Activated B cell treated with CpG ODN at 0.5 μM for 24 hours (primary cell): ENCODE measurements around the gene PLEKHA3. TPM values are rescaled to one million over a fixed set of nuclear protein-coding genes. Genes with fewer than 3 reads are reported as not detected.

Source experiments
- ATAC-seq: fragments of 200-7000 bp; cut with Tn5 transposase; one replicate; pipeline ENCODE4 v1.10.0; 2021; ENCODE audit warnings: low read depth, mild to moderate bottlenecking, moderate library complexity
- CTCF ChIA-PET: fragments of 350-600 bp; sonication (Branson Sonifier 250); formaldehyde crosslinking; loops from one replicate; lab custom pipeline; 2021; ENCODE audit warnings: antibody characterized with exemption; lab: Charles Lee
- POLR2A ChIA-PET: fragments of 350-600 bp; sonication (Branson Sonifier 250); formaldehyde crosslinking; loops from one replicate; lab custom pipeline; 2021; ENCODE audit warnings: antibody characterized with exemption; lab: Charles Lee
- DNase-seq: peaks from one replicate; pipeline ENCODE4 v3.0.0; 2022
- H3K27ac Mint-ChIP-seq: one replicate; pipeline ENCODE4 v1.8.0; 2020; ENCODE audit warnings: mixed read lengths
- H3K27me3 Mint-ChIP-seq: one replicate; pipeline ENCODE4 v1.8.0; 2021; ENCODE audit warnings: mixed read lengths
- H3K36me3 Mint-ChIP-seq: one replicate; pipeline ENCODE4 v1.8.0; 2021; ENCODE audit warnings: low read depth, mixed read lengths
- H3K4me1 Mint-ChIP-seq: one replicate; pipeline ENCODE4 v1.8.0; 2021; ENCODE audit warnings: mixed read lengths
- H3K4me3 Mint-ChIP-seq: one replicate; pipeline ENCODE4 v1.8.0; 2020; ENCODE audit warnings: mild to moderate bottlenecking, mixed read lengths
- H3K9me3 Mint-ChIP-seq: one replicate; pipeline ENCODE4 v1.8.0; 2020; ENCODE audit warnings: mixed read lengths
- CTCF ChIP-seq: fragments of 200-600 bp; IDR thresholded peaks from one replicate; pipeline ENCODE4 v1.8.0; 2022; ENCODE audit warnings: antibody characterized with exemption, mild to moderate bottlenecking
- intact Hi-C: fragments of 100-400 bp; cut with micrococcal nuclease; formaldehyde crosslinking; loops from one replicate; pipeline ENCODE4 v1.15.1; 2024
- total RNA-seq: library from RNA; stranded (reverse); gene quantifications from 2 replicates; pipeline ENCODE4 v1.2.3, GENCODE V29; 2022

The PLEKHA3 gene
- total RNA-seq, 1 donor from 2014 or later = 29.6 TPM

- Mint-ChIP-seq H3K27me3 (no peaks in the 10 kb centered on the region), H3K4me1 (peaks cover 22% of the 10 kb centered on the region), H3K36me3 (peaks cover 90% of the 10 kb centered on the region), H3K9me3 (no peaks in the 10 kb centered on the region), H3K4me3 (no peak overlapping the region), H3K27ac (peak overlapping the region; percentile 60)
- ATAC-seq = peak; percentile 57
- intact Hi-C loops = loop anchor here (2.0 kb wide), 1 partner anchor 13 kb away; no protein-coding TSS in a partner anchor
- CTCF ChIA-PET = no interaction called here
- POLR2A ChIA-PET = interaction anchor here (1.2 kb wide), 1 partner anchor 85 kb away, joined by 3 read pairs; the partner anchor contains the start of genes PJVK and PRKRA
- TF ChIP-seq CTCF = no peak
- DNase-seq = no peak
These were observed 55.8 kb downstream of the PLEKHA3 start for GRCh38 chr2:178536037-178536436.

GRCh38 chr2:178542161-178542560 lies 61.9 kb downstream of the PLEKHA3 start:
- no peaks in the 10 kb centered on the region for H3K27me3 Mint-ChIP-seq
- no peak overlapping the region for H3K4me3 Mint-ChIP-seq
- peaks cover 90% of the 10 kb centered on the region for H3K36me3 Mint-ChIP-seq
- ChIA-PET POLR2A (no interaction called here), CTCF (no interaction called here)
- H3K27ac Mint-ChIP-seq = no peak overlapping the region
- no peaks in the 10 kb centered on the region for H3K9me3 Mint-ChIP-seq
- intact Hi-C loops = no loop called here
- no peaks in the 10 kb centered on the region for H3K4me1 Mint-ChIP-seq
- ATAC-seq (no peak), DNase-seq (no peak)
- no peak for TF ChIP-seq CTCF

- no peak for TF ChIP-seq CTCF
- no peaks in the 10 kb centered on the region for H3K4me1 Mint-ChIP-seq
- peaks cover 89% of the 10 kb centered on the region for H3K36me3 Mint-ChIP-seq
- DNase-seq (no peak), ATAC-seq (no peak)
- ChIA-PET CTCF (no interaction called here), POLR2A (no interaction called here)
- no peak overlapping the region for H3K4me3 Mint-ChIP-seq
- H3K27ac Mint-ChIP-seq = no peak overlapping the region
- no peaks in the 10 kb centered on the region for H3K9me3 Mint-ChIP-seq
- no peaks in the 10 kb centered on the region for H3K27me3 Mint-ChIP-seq
- intact Hi-C loops = no loop called here
These were observed 62.3 kb downstream of the PLEKHA3 start for GRCh38 chr2:178542569-178542968.

- H3K36me3 Mint-ChIP-seq = peaks cover 92% of the 10 kb centered on the region
- DNase-seq = no peak
- ATAC-seq = no peak
- no peak for TF ChIP-seq CTCF
- no peak overlapping the region for H3K27ac Mint-ChIP-seq
- no peak overlapping the region for H3K4me3 Mint-ChIP-seq
- no peaks in the 10 kb centered on the region for H3K9me3 Mint-ChIP-seq
- intact Hi-C loops = no loop called here
- peaks cover 3% of the 10 kb centered on the region for H3K4me1 Mint-ChIP-seq
- POLR2A ChIA-PET = no interaction called here
- CTCF ChIA-PET = no interaction called here
- H3K27me3 Mint-ChIP-seq = no peaks in the 10 kb centered on the region
These were observed 70.1 kb downstream of the PLEKHA3 start for GRCh38 chr2:178550352-178550751.

- peaks cover 5% of the 10 kb centered on the region for H3K9me3 Mint-ChIP-seq
These were observed 72.8 kb downstream of the PLEKHA3 start for GRCh38 chr2:178553047-178553446.

More at GRCh38 chr2:178553047-178553446, 72.8 kb downstream of the PLEKHA3 start:
- Mint-ChIP-seq H3K4me3 (no peak overlapping the region), H3K27ac (no peak overlapping the region), H3K36me3 (peaks cover 88% of the 10 kb centered on the region), H3K27me3 (no peaks in the 10 kb centered on the region), H3K4me1 (peaks cover 8% of the 10 kb centered on the region)
- DNase-seq = no peak
- CTCF ChIA-PET = no interaction called here
- POLR2A ChIA-PET = no interaction called here
- intact Hi-C loops = no loop called here
- no peak for TF ChIP-seq CTCF
- ATAC-seq = no peak

Other genes starting within 250 kb of the PLEKHA3 start
- 49.6 and 61.3 TPM in 2 replicates for gene PRKRA, start 29.3 kb upstream of the PLEKHA3 start, total RNA-seq
- 2.0 and 3.1 TPM in 2 replicates for gene PJVK, start 29.1 kb upstream of the PLEKHA3 start, total RNA-seq
- gene FKBP7, start 1.9 kb upstream of the PLEKHA3 start, total RNA-seq = 0.44 and 0.64 TPM in 2 replicates